Esophagus squamous epithelium (tissue), 5 donors: Measurements from ENCODE around the gene ATP2B2. TPM values are rescaled to one million over a fixed set of nuclear protein-coding genes. Genes with fewer than 3 reads are reported as not detected.

Experiments used
- DNase-seq: peaks from one replicate; lab custom pipeline; 2025; lab: John Stamatoyannopoulos, UW
- H3K27ac ChIP-seq, 4 donors: fragments of 200-600 bp; sonication (generic); one replicate each; pipeline ENCODE4 v1.5.1; 2016 to 2019; ENCODE audit warnings: mild to moderate bottlenecking in 1 of 4
- H3K27me3 ChIP-seq, 4 donors: fragments of 200-600 bp; sonication (generic); 1 replicate in 3 of 4; 2 replicates in 1 of 4; pipeline versions ENCODE4 v1.5.1 to v1.6.0; 2017 to 2021; ENCODE audit warnings: antibody characterized with exemption in 1 of 4
- H3K36me3 ChIP-seq, 3 donors: fragments of 200-600 bp; sonication (generic); one replicate each; pipeline ENCODE4 v1.5.1; 2016 to 2019
- H3K4me1 ChIP-seq, 3 donors: fragments of 200-600 bp; sonication (generic); one replicate each; pipeline ENCODE4 v1.5.1; 2017 to 2019
- H3K4me3 ChIP-seq, 4 donors: fragments of 200-600 bp; sonication (generic); 1 replicate in 3 of 4; 2 replicates in 1 of 4; pipeline ENCODE4 v1.5.1; 2016 to 2019; ENCODE audit warnings: mild to moderate bottlenecking in 2 of 4, moderate library complexity in 1 of 4
- H3K9me3 ChIP-seq, 3 donors: fragments of 200-600 bp; sonication (generic); one replicate each; pipeline ENCODE4 v1.5.1; 2016 to 2019
- CTCF ChIP-seq, 6 experiments: fragments of 450-650 bp in 4 of 6; fragments of 200-600 bp in 2 of 6; sonication (generic) in 2 of 6; IDR thresholded peaks; one replicate each; pipeline ENCODE4 v1.5.1; 2016 to 2019; ENCODE audit warnings: antibody characterized with exemption in 6 of 6, mild to moderate bottlenecking in 4 of 6, moderate library complexity in 4 of 6
- POLR2A ChIP-seq, 4 donors: fragments of 450-650 bp; IDR thresholded peaks; one replicate each; pipeline ENCODE4 v1.6.1; 2017; ENCODE audit warnings: antibody characterized with exemption in 4 of 4, mild to moderate bottlenecking in 4 of 4, moderate library complexity in 3 of 4
- WGBS, 2 donors: methylation state at CpG; one replicate each; pipeline ENCODE4 v1.1.5; 2018; 5-methylcytosine and 5-hydroxymethylcytosine counted together
- intact Hi-C: fragments of 100-400 bp; cut with DNase I; formaldehyde crosslinking; loops from one replicate; pipeline ENCODE4 v1.15.0; 2022
- total RNA-seq, 4 donors: library from RNA; depleted of rRNA; stranded (reverse); fragments of >200 nt; gene quantifications; one replicate each; pipeline ENCODE4 v1.1.0, GENCODE V29; 2016
- donor health status: DM: yes; HTN: yes; CAD: no.

ATP2B2 gene
- total RNA-seq, 4 donors from 2014 or later: 0.31 to 0.57 (median 0.42) TPM

GRCh38 chr3:10378246-10378645, 127.1 kb downstream of the ATP2B2 start:
- intact Hi-C loops: no loop called here
- DNase-seq: no peak
- Histone ChIP-seq H3K27me3 (peaks cover 0 to 14% (median 0%) of the 10 kb centered on the region in 4 donors), H3K4me1 (no peaks in the 10 kb centered on the region), H3K9me3 (no peaks in the 10 kb centered on the region), H3K36me3 (no peaks in the 10 kb centered on the region), H3K4me3 (no peak overlapping the region), H3K27ac (no peak overlapping the region)
- 87 to 88% methylated on average over 6 to 9 of the region's 16 CpGs for WGBS, 2 donors
- TF ChIP-seq POLR2A (IDR thresholded peaks at IDR 0.05) (no peak), CTCF (IDR thresholded peaks at IDR 0.05) (no peak)

GRCh38 chr3:10377148-10377725, 128.1 kb downstream of the ATP2B2 start:
- Histone ChIP-seq H3K27me3 (peaks cover 0 to 14% (median 0%) of the 10 kb centered on the region in 4 donors), H3K27ac (no peak overlapping the region), H3K36me3 (no peaks in the 10 kb centered on the region), H3K4me1 (no peaks in the 10 kb centered on the region), H3K9me3 (no peaks in the 10 kb centered on the region), H3K4me3 (no peak overlapping the region)
- TF ChIP-seq CTCF (IDR thresholded peaks at IDR 0.05) (no peak), POLR2A (IDR thresholded peaks at IDR 0.05) (no peak)
- WGBS, 2 donors: 32 to 72% methylated on average over 9 to 11 of the region's 16 CpGs
- DNase-seq: no peak
- intact Hi-C loops: no loop called here

GRCh38 chr3:10376353-10376752, 129.0 kb downstream of the ATP2B2 start:
- TF ChIP-seq POLR2A (IDR thresholded peaks at IDR 0.05) (no peak), CTCF (IDR thresholded peaks at IDR 0.05) (no peak)
- no peak overlapping the region for H3K4me3 ChIP-seq
- no peaks in the 10 kb centered on the region for H3K4me1 ChIP-seq
- intact Hi-C loops: no loop called here
- no peak overlapping the region for H3K27ac ChIP-seq
- WGBS, 2 donors: 49 to 60% methylated on average over 3 to 4 of the region's 6 CpGs
- no peaks in the 10 kb centered on the region for H3K36me3 ChIP-seq
- H3K27me3 ChIP-seq: peaks cover 0 to 16% (median 0%) of the 10 kb centered on the region in 4 donors
- H3K9me3 ChIP-seq: no peaks in the 10 kb centered on the region
- no peak for DNase-seq

GRCh38 chr3:10375296-10376053, 129.9 kb downstream of the ATP2B2 start:
- Histone ChIP-seq H3K4me1 (peaks cover 0 to 4% (median 0%) of the 10 kb centered on the region in 3 donors), H3K36me3 (no peaks in the 10 kb centered on the region), H3K27me3 (peaks cover 0 to 18% (median 0%) of the 10 kb centered on the region in 4 donors), H3K4me3 (no peak overlapping the region), H3K9me3 (peaks cover 0 to 5% (median 0%) of the 10 kb centered on the region in 3 donors), H3K27ac (no peak overlapping the region)
- intact Hi-C loops: no loop called here
- TF ChIP-seq POLR2A (IDR thresholded peaks at IDR 0.05) (no peak), CTCF (IDR thresholded peaks at IDR 0.05) (no peak)
- DNase-seq: no peak
- 84 to 90% methylated on average over 7 to 10 of the region's 23 CpGs for WGBS, 2 donors

GRCh38 chr3:10374311-10374710, 131.1 kb downstream of the ATP2B2 start:
- Histone ChIP-seq H3K27ac (no peak overlapping the region), H3K4me1 (peaks cover 0 to 13% (median 0%) of the 10 kb centered on the region in 3 donors), H3K27me3 (peaks cover 0 to 24% (median 0%) of the 10 kb centered on the region in 4 donors), H3K4me3 (no peak overlapping the region), H3K36me3 (no peaks in the 10 kb centered on the region), H3K9me3 (peaks cover 0 to 5% (median 0%) of the 10 kb centered on the region in 3 donors)
- 57 to 66% methylated on average over 10 of the region's 11 CpGs for WGBS, 2 donors
- intact Hi-C loops: no loop called here
- TF ChIP-seq POLR2A (IDR thresholded peaks at IDR 0.05) (no peak), CTCF (IDR thresholded peaks at IDR 0.05) (no peak)
- no peak for DNase-seq
